ENCODE results near the gene ARL3.

- TF ChIP-seq CTCF (IDR thresholded peaks at IDR 0.05) = no peak
- no peak for TF ChIP-seq ZFX (IDR thresholded peaks at IDR 0.05; ENCODE audit: borderline replicate concordance)
Observed at GRCh38 chr10:102682416-102682815, 31.8 kb downstream of the ARL3 start.
